Panc1 (cell line): ENCODE results near the gene DTHD1. TPM values are rescaled to one million over a fixed set of nuclear protein-coding genes. Genes with fewer than 3 reads are reported as not detected.

Experiments
- ATAC-seq: fragments of 200-7000 bp; cut with Tn5 transposase; 2 replicates; pipeline ENCODE4 v1.9.1; 2020; ENCODE audit warnings: mild to moderate bottlenecking, moderate library complexity
- BruUV-seq: library from RNA; stranded (reverse); fragments of 400-500 nt; replicated peaks from 2 replicates; lab custom pipeline; 2021; lab: Mats Ljungman, UMichigan
- CTCF ChIA-PET: fragments of 300-600 bp; sonication (Branson Sonifier 250); formaldehyde crosslinking; loops from one replicate; lab custom pipeline; 2022; ENCODE audit warnings: antibody characterized with exemption; lab: Charles Lee
- POLR2A ChIA-PET: fragments of 300-600 bp; sonication (Branson Sonifier 250); formaldehyde crosslinking; loops from one replicate; lab custom pipeline; 2022; ENCODE audit warnings: antibody characterized with exemption; lab: Charles Lee
- DNase-seq: peaks from one replicate; pipeline ENCODE4 v3.0.0-alpha.2; 2010; ENCODE audit warnings: low read depth, low spot score
- H3K27ac ChIP-seq: 2 replicates; pipeline ENCODE4 v1.5.1; 2011; ENCODE audit warnings: mild to moderate bottlenecking, low read length, inconsistent platforms
- H3K27me3 ChIP-seq: fragments of 200-500 bp; sonication (Bioruptor generic); 2 replicates; pipeline ENCODE4 v1.6.0; 2014; ENCODE audit warnings: low read length, inconsistent platforms; ENCODE audit not compliant: control insufficient read depth, insufficient read depth
- H3K36me3 ChIP-seq: fragments of 200-500 bp; sonication (Bioruptor generic); 2 replicates; pipeline ENCODE4 v1.5.1; 2014; ENCODE audit warnings: inconsistent platforms, mild to moderate bottlenecking, low read length, moderate library complexity; ENCODE audit not compliant: control insufficient read depth, insufficient read depth
- H3K4me1 ChIP-seq: 2 replicates; pipeline ENCODE4 v1.5.1; 2011; ENCODE audit warnings: inconsistent platforms, mild to moderate bottlenecking, low read length, moderate library complexity; ENCODE audit not compliant: control insufficient read depth, insufficient read depth
- H3K4me3 ChIP-seq, 2 experiments: 2 replicates each; pipeline ENCODE4 v1.5.1; 2011 to 2012; ENCODE audit warnings: low read depth in 2 of 2, low read length in 2 of 2, mild to moderate bottlenecking in 2 of 2, inconsistent platforms in 1 of 2, moderate library complexity in 1 of 2
- H3K9me3 ChIP-seq: fragments of 200-500 bp; sonication (Bioruptor generic); 2 replicates; pipeline ENCODE4 v1.5.1; 2014; ENCODE audit warnings: low read depth, mild to moderate bottlenecking, inconsistent platforms, low read length, moderate library complexity; ENCODE audit not compliant: control insufficient read depth, insufficient read depth
- CTCF ChIP-seq: fragments of 450-650 bp; IDR thresholded peaks from 2 replicates; pipeline ENCODE4 v1.5.1; 2017; ENCODE audit warnings: mild to moderate bottlenecking
- POLR2AphosphoS5 ChIP-seq: IDR thresholded peaks from 2 replicates; pipeline ENCODE4 v1.6.1; 2012; ENCODE audit warnings: mild to moderate bottlenecking, low read depth, low read length, moderate library complexity
- REST ChIP-seq, 2 experiments: IDR thresholded peaks; 2 replicates each; pipeline ENCODE4 v1.6.1; 2011 to 2012; ENCODE audit warnings: low read depth in 2 of 2, control low read depth in 1 of 2, low read length in 1 of 2, mild to moderate bottlenecking in 1 of 2, moderate library complexity in 1 of 2; ENCODE audit not compliant: insufficient read depth in 1 of 2
- SIN3A ChIP-seq: IDR thresholded peaks from 2 replicates; pipeline ENCODE4 v1.6.1; 2012; ENCODE audit warnings: low read depth, mild to moderate bottlenecking, low read length, moderate library complexity, borderline replicate concordance; ENCODE audit not compliant: insufficient read depth
- TCF7L2 ChIP-seq: IDR thresholded peaks from 2 replicates; pipeline ENCODE4 v1.6.1; 2011; ENCODE audit warnings: mild to moderate bottlenecking, low read depth, low read length, inconsistent platforms
- in situ Hi-C: cut with HindIII; loops from 2 replicates; pipeline ENCODE4 v1.10.0; 2016; ENCODE audit warnings: low sequenced_read_pairs, low pct_unique_long_range_greater_than_20kb
- intact Hi-C: fragments of 100-400 bp; cut with micrococcal nuclease; formaldehyde crosslinking; loops from one replicate; pipeline ENCODE4 v1.10.0; 2022; ENCODE audit not compliant: unreplicated experiment
- total RNA-seq: library from RNA; stranded (reverse); gene quantifications from one replicate; pipeline ENCODE4 v1.2.1, GENCODE V29; 2021; ENCODE audit not compliant: unreplicated experiment

DTHD1 gene
- total RNA-seq, 1 experiment from 2014 or later: not detected

GRCh38 chr4:36353998-36354397, 72.6 kb downstream of the DTHD1 start:
- in situ Hi-C loops: no loop called here
- H3K9me3 ChIP-seq: no peaks in the 10 kb centered on the region
- no TSS peak for BruUV-seq
- no peaks in the 10 kb centered on the region for H3K27me3 ChIP-seq
- no peaks in the 10 kb centered on the region for H3K36me3 ChIP-seq
- TF ChIP-seq SIN3A: no peak
- TF ChIP-seq REST (IDR thresholded peaks at IDR 0.05; ENCODE audit: insufficient read depth in 1 of 2, low read depth in 2 of 2, low read length in 1 of 2): no peak
- TF ChIP-seq TCF7L2: no peak
- TF ChIP-seq POLR2AphosphoS5: no peak
- TF ChIP-seq CTCF: no peak
- POLR2A ChIA-PET: no interaction called here
- H3K4me1 ChIP-seq: no peaks in the 10 kb centered on the region
- no peak overlapping the region for H3K27ac ChIP-seq
- CTCF ChIA-PET: no interaction called here
- ATAC-seq (no peak), DNase-seq (no peak)
- intact Hi-C loops: loop anchor here (5.0 kb wide), 1 partner anchor 1038 kb away; no protein-coding TSS in a partner anchor
- no peak overlapping the region for H3K4me3 ChIP-seq

DNA sequence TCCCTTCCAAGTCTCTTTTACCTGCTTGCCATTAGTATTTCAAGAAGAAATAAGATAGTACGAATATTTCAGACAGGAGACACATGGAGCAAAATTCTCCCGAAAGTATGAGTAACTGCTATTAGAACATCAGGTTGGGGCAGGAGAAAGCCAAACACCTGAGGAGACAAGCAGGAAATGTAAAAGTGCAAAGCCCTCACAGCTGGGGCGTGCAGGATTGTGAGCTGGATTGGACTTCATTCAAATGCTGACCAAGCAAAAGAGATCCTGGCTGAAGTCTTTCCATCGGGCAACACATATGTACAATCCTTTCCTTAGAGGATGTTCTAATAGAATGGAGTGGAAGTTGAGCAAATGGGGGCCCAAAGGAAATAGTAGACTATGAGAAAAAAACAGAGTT, 76.8 kb downstream of the DTHD1 start:
- ChIA-PET POLR2A (no interaction called here), CTCF (no interaction called here)
- no peaks in the 10 kb centered on the region for H3K36me3 ChIP-seq
- H3K27me3 ChIP-seq: no peaks in the 10 kb centered on the region
- BruUV-seq: no TSS peak
- DNase-seq: no peak
- no peak for TF ChIP-seq SIN3A
- TF ChIP-seq TCF7L2: no peak
- no peak for TF ChIP-seq REST (IDR thresholded peaks at IDR 0.05; ENCODE audit: insufficient read depth in 1 of 2, low read depth in 2 of 2, low read length in 1 of 2)
- H3K27ac ChIP-seq: no peak overlapping the region
- in situ Hi-C loops: no loop called here
- H3K9me3 ChIP-seq: no peaks in the 10 kb centered on the region
- H3K4me3 ChIP-seq: no peak overlapping the region
- H3K4me1 ChIP-seq: no peaks in the 10 kb centered on the region
- ATAC-seq: no peak
- intact Hi-C loops: no loop called here
